Measurements from ENCODE around the gene ADD3.

- TF ChIP-seq CTCF (IDR thresholded peaks at IDR 0.05) (no peak), TCF7L2 (IDR thresholded peaks at IDR 0.05; ENCODE audit: low read depth, low read length) (no peak)
These were observed 553 bp upstream of the ADD3 start for GRCh38 chr10:110007161-110007700.

All from Panc1 (cell line).